ENCODE results near the gene RFXAP.

RFXAP gene

GRCh38 chr13:36837354-36838092 lies 18.5 kb downstream of the RFXAP start:
- TF ChIP-seq CTCF (IDR thresholded peaks at IDR 0.05): no peak

DNA sequence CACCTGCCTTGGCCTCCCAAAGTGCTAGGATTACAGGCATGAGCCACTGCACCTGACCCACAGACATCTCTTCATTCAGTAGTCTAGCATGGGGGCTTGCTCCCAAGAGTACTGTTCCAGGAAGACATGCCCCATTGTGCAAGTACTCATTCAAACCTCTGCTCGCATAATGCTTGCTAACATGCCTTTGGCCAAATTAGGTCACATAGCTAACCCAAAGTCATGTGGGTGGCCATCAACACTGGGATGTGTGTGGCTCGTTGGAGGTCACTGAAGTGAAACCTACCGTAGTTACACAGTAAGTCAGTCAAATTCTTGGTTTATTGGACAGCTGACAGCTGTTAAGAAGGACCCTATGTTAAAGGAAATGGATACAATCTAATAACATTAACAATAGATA lies 20.3 kb downstream of the RFXAP start:
- no peak for TF ChIP-seq CTCF (IDR thresholded peaks at IDR 0.05)

- TF ChIP-seq CTCF (IDR thresholded peaks at IDR 0.05): no peak
These were observed 21.0 kb downstream of the RFXAP start for GRCh38 chr13:36839981-36840380.

GRCh38 chr13:36840718-36841250 lies 21.8 kb downstream of the RFXAP start:
- no peak for TF ChIP-seq CTCF (IDR thresholded peaks at IDR 0.05)

DNA sequence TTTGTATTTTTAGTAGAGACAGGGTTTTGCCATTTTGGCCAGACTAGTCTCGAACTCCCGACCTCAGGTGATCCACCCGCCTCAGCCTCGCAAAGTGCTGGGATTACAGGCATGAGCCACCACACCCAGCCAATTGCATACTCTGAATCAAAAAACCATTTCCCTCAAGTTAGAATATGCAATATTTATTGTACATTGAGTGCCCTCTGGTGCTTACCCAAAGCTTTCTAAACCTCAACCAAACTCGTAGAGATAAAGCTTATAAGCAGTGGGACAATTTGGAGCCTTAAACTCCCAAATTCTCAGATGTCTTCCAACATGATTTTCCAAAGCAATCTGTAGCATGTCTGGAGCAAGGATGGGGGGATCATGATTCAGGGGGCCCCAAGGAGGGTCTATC lies 22.4 kb downstream of the RFXAP start:
- no peak for TF ChIP-seq CTCF (IDR thresholded peaks at IDR 0.05)

- TF ChIP-seq CTCF (IDR thresholded peaks at IDR 0.05): no peak
These were observed 28.6 kb downstream of the RFXAP start for GRCh38 chr13:36847606-36848005.

GRCh38 chr13:36848199-36848982 lies 29.4 kb downstream of the RFXAP start:
- peak; percentile 42; the same call in 1 of the 2 replicates for TF ChIP-seq CTCF (IDR thresholded peaks at IDR 0.05)

Data from LNCAP (cell line).